GM13977 (cell line): ENCODE measurements around the gene FUT8.

ENCODE experiments used
- DNase-seq: peaks from one replicate; pipeline ENCODE4 v3.0.0; 2012; ENCODE audit warnings: low spot score
- CTCF ChIP-seq: IDR thresholded peaks from 2 replicates; pipeline ENCODE4 v1.5.1; 2012; ENCODE audit warnings: mild to moderate bottlenecking, control low read depth; ENCODE audit not compliant: insufficient read depth; ENCODE audit errors: extremely low read depth, missing control alignments
- in situ Hi-C: fragments of 300-500 bp; cut with MboI; formaldehyde crosslinking; loops from one replicate; pipeline ENCODE4 v1.12.0; 2022; ENCODE audit warnings: low sequenced_read_pairs, low pct_unique_long_range_greater_than_20kb, mixed read lengths, inconsistent platforms; ENCODE audit not compliant: unreplicated experiment

The FUT8 gene

GRCh38 chr14:65549429-65549828 is 136.9 kb downstream of the FUT8 start:
- in situ Hi-C loops = no loop called here
- no peak for TF ChIP-seq CTCF
- no peak for DNase-seq

GRCh38 chr14:65550779-65551643 is 138.5 kb downstream of the FUT8 start:
- in situ Hi-C loops = no loop called here
- DNase-seq = no peak
- no peak for TF ChIP-seq CTCF

GRCh38 chr14:65552724-65553123 is 140.2 kb downstream of the FUT8 start:
- no peak for TF ChIP-seq CTCF
- in situ Hi-C loops = no loop called here
- no peak for DNase-seq

- TF ChIP-seq CTCF = no peak
- in situ Hi-C loops = no loop called here
- DNase-seq = no peak
These were observed 142.3 kb downstream of the FUT8 start for GRCh38 chr14:65554837-65555236.

GRCh38 chr14:65555358-65555757 is 142.8 kb downstream of the FUT8 start:
- DNase-seq = no peak
- TF ChIP-seq CTCF = no peak
- in situ Hi-C loops = no loop called here

- in situ Hi-C loops = no loop called here
- no peak for DNase-seq
- no peak for TF ChIP-seq CTCF
These were observed 145.8 kb downstream of the FUT8 start for GRCh38 chr14:65558363-65558762.
